ENCODE data around the gene XRN1.

The XRN1 gene

DNA sequence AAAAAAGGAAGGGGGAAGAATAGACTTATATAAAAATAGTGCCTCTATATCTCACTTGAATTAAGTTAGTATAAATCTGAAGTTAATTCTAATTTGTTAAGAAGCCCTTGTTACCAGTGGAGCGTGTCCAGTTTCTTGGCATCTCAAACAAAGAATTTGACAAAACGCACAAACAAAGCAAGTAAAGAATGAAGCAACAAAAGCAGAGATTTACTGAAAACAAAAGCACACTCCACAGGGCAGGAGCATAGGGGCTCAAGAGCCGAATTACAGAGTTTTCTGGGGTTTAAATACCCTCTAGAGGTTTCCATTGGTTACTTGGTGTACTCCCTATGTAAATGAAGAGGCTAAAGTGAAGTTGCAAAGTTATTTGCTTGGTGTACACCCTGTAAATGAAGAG, 188.5 kb downstream of the XRN1 start:
- DNase-seq: no peak

GRCh38 chr3:142256712-142257333, 191.0 kb downstream of the XRN1 start:
- DNase-seq: no peak

Data from NK-92 treated with Interleukin-12 subunit alpha and Interleukin-12 subunit beta, amount 100 ng/mL, for 24 hours (cell line).